GM18511 (cell line): Measurements from ENCODE around the gene EBF4.

Source experiments
- ATAC-seq: cut with Tn5 transposase; IDR thresholded peaks from one replicate; pipeline ENCODE4 v1.9.1; 2021; ENCODE audit warnings: mild to moderate bottlenecking, moderate library complexity; ENCODE audit not compliant: unreplicated experiment

The EBF4 gene

GRCh38 chr20:2698912-2699311 is 6.3 kb downstream of the EBF4 start:
- ATAC-seq, result no peak

GRCh38 chr20:2699775-2700413 is 7.3 kb downstream of the EBF4 start:
- ATAC-seq, result no peak

- no peak for ATAC-seq
Measured at GRCh38 chr20:2700913-2701620, 8.5 kb downstream of the EBF4 start.

GRCh38 chr20:2701671-2702081 is 9.1 kb downstream of the EBF4 start:
- no peak for ATAC-seq

- ATAC-seq, result no peak
Measured at GRCh38 chr20:2703716-2704475, 11.3 kb downstream of the EBF4 start.

- no peak for ATAC-seq
Measured at GRCh38 chr20:2705931-2706645, 13.5 kb downstream of the EBF4 start.

- ATAC-seq, result no peak
Measured at GRCh38 chr20:2706688-2707352, 14.2 kb downstream of the EBF4 start.

GRCh38 chr20:2707353-2708072 is 14.9 kb downstream of the EBF4 start:
- ATAC-seq, result no peak

GRCh38 chr20:2708073-2708415 is 15.5 kb downstream of the EBF4 start:
- ATAC-seq, result no peak

- no peak for ATAC-seq
Measured at GRCh38 chr20:2708665-2709064, 16.1 kb downstream of the EBF4 start.

GRCh38 chr20:2709205-2709981 is 16.8 kb downstream of the EBF4 start:
- no peak for ATAC-seq

- ATAC-seq, result no peak
Measured at GRCh38 chr20:2713285-2713684, 20.7 kb downstream of the EBF4 start.

- ATAC-seq, result no peak
Measured at GRCh38 chr20:2729251-2729713, 36.7 kb downstream of the EBF4 start.

- ATAC-seq, result no peak
Measured at GRCh38 chr20:2729791-2730190, 37.2 kb downstream of the EBF4 start.

GRCh38 chr20:2734899-2735298 is 42.3 kb downstream of the EBF4 start:
- no peak for ATAC-seq

- ATAC-seq, result no peak
Measured at GRCh38 chr20:2736441-2736840, 43.9 kb downstream of the EBF4 start.

- no peak for ATAC-seq
Measured at GRCh38 chr20:2738331-2739041, 45.9 kb downstream of the EBF4 start.

GRCh38 chr20:2739042-2739398 is 46.4 kb downstream of the EBF4 start:
- no peak for ATAC-seq

GRCh38 chr20:2740702-2741101 is 48.1 kb downstream of the EBF4 start:
- ATAC-seq, result no peak
